ENCODE results near the gene GALK1.

GALK1 gene

GRCh38 chr17:75791254-75791653 lies 26.3 kb upstream of the GALK1 start:
- Histone ChIP-seq H3K4me3 (ENCODE audit: low read length) (no peak overlapping the region), H3K9me3 (ENCODE audit: control insufficient read depth, insufficient read depth, low read length) (no peaks in the 10 kb centered on the region), H3K79me2 (ENCODE audit: control insufficient read depth, low read length) (peaks cover 95% of the 10 kb centered on the region), H3K27ac (ENCODE audit: low read depth, low read length) (no peak overlapping the region), H3K27me3 (ENCODE audit: control insufficient read depth, low read length) (no peaks in the 10 kb centered on the region), H3F3A (ENCODE audit: control insufficient read depth, insufficient read depth) (0 out of 2 replicates have a peak, but pooled peaks cover 2% of the 10 kb centered on the region), H3K9me2 (replicated peaks; ENCODE audit: control insufficient read depth, low read length) (no peaks in the 10 kb centered on the region), H3K36me3 (ENCODE audit: control insufficient read depth, low read length) (peaks cover 56% of the 10 kb centered on the region), H3K4me1 (ENCODE audit: control insufficient read depth, low read length) (peaks cover 17% of the 10 kb centered on the region), H4K20me1 (ENCODE audit: control insufficient read depth, insufficient read depth, low read depth, low read length) (no peaks in the 10 kb centered on the region; the same call in 1 of the 2 replicates), H3K4me2 (ENCODE audit: low read length) (no peak overlapping the region)
- TF ChIP-seq EZH2phosphoT487 (IDR thresholded peaks at IDR 0.05; ENCODE audit: borderline replicate concordance, low read length) (no peak), CTCF (IDR thresholded peaks at IDR 0.05; ENCODE audit: low read depth, low read length, poor library complexity, severe bottlenecking) (no peak)

GRCh38 chr17:75785016-75785890 lies 20.3 kb upstream of the GALK1 start:
- no peaks in the 10 kb centered on the region for H3K27me3 ChIP-seq (ENCODE audit: control insufficient read depth, low read length)
- H3K9me3 ChIP-seq (ENCODE audit: control insufficient read depth, insufficient read depth, low read length), result no peaks in the 10 kb centered on the region
- peaks cover 58% of the 10 kb centered on the region for H3K4me1 ChIP-seq (ENCODE audit: control insufficient read depth, low read length)
- H3K9me2 ChIP-seq (replicated peaks; ENCODE audit: control insufficient read depth, low read length), result no peaks in the 10 kb centered on the region
- peaks cover 20% of the 10 kb centered on the region for H3F3A ChIP-seq (ENCODE audit: control insufficient read depth, insufficient read depth)
- peaks cover 24% of the 10 kb centered on the region for H3K36me3 ChIP-seq (ENCODE audit: control insufficient read depth, low read length)
- peaks cover 64% of the 10 kb centered on the region for H3K79me2 ChIP-seq (ENCODE audit: control insufficient read depth, low read length)
- H3K27ac ChIP-seq (ENCODE audit: low read depth, low read length), result peak overlapping the region; percentile 97
- H3K4me2 ChIP-seq (ENCODE audit: low read length), result peak overlapping the region; percentile 95
- TF ChIP-seq EZH2phosphoT487 (IDR thresholded peaks at IDR 0.05; ENCODE audit: borderline replicate concordance, low read length) (no peak), CTCF (IDR thresholded peaks at IDR 0.05; ENCODE audit: low read depth, low read length, poor library complexity, severe bottlenecking) (no peak)
- H3K4me3 ChIP-seq (ENCODE audit: low read length), result peak overlapping the region; percentile 95
- no peaks in the 10 kb centered on the region for H4K20me1 ChIP-seq (ENCODE audit: control insufficient read depth, insufficient read depth, low read depth, low read length)

GRCh38 chr17:75784473-75785015 lies 19.6 kb upstream of the GALK1 start, which contains the start of gene UNK:
Gene UNK (plus strand): TSS chr17:75784806. CDS start chr17:75784881, 75 bp downstream.
- Histone ChIP-seq H3K36me3 (ENCODE audit: control insufficient read depth, low read length) (peaks cover 24% of the 10 kb centered on the region), H3K27ac (ENCODE audit: low read depth, low read length) (peak within 1 kb of the TSS; percentile 97), H3K9me3 (ENCODE audit: control insufficient read depth, insufficient read depth, low read length) (no peaks in the 10 kb centered on the region), H3K4me2 (ENCODE audit: low read length) (peak within 1 kb of the TSS; percentile 95), H3K79me2 (ENCODE audit: control insufficient read depth, low read length) (peaks cover 57% of the 10 kb centered on the region), H3K9me2 (replicated peaks; ENCODE audit: control insufficient read depth, low read length) (no peaks in the 10 kb centered on the region), H3K27me3 (ENCODE audit: control insufficient read depth, low read length) (no peaks in the 10 kb centered on the region), H3F3A (ENCODE audit: control insufficient read depth, insufficient read depth) (peaks cover 23% of the 10 kb centered on the region), H3K4me3 (ENCODE audit: low read length) (peak within 1 kb of the TSS; percentile 95), H3K4me1 (ENCODE audit: control insufficient read depth, low read length) (peaks cover 62% of the 10 kb centered on the region), H4K20me1 (ENCODE audit: control insufficient read depth, insufficient read depth, low read depth, low read length) (no peaks in the 10 kb centered on the region)
- TF ChIP-seq EZH2phosphoT487 (IDR thresholded peaks at IDR 0.05; ENCODE audit: borderline replicate concordance, low read length) (no peak), CTCF (IDR thresholded peaks at IDR 0.05; ENCODE audit: low read depth, low read length, poor library complexity, severe bottlenecking) (no peak)

All from DOHH2 (cell line).